ENCODE results near the gene DENND1A.
"Not testable (repeated sequence)": the region's sequence is repeated elsewhere in the genome, so short reads cannot be mapped to it uniquely, and the experiment has no call there.

DENND1A gene

DNA sequence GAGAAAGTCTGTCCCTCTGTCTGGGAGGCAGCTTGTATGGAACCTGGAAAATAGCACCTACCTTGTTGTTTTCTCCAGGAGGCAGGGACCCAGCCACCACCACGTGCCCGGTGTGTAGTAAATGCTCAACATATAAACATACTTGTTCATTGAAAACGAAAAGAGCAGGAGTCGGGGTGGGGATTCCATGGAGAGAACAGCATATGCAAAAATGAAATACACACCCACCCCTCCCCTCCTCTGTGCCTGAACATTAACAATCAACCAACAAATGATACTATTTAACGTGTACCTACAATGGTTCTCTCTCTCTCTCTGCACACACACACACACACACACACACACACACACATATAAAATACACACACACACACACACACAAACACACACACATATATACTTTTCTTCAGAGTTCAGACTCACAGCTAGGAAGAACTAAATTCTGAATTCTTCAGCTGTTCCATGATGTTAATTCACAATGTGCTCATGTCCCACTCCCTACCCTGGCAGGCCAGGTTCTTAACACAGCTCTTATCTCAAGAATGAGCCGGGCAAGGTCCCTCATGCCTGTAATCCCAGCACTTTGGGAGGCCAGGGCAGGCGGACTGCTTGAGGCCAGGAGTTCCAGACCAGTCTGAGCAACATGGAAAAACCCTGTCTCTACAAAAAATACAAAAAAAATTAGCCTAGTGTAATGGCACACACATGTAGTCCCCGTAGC lies 16.3 kb upstream of the DENND1A start:
- DNase-seq = no peak

DNA sequence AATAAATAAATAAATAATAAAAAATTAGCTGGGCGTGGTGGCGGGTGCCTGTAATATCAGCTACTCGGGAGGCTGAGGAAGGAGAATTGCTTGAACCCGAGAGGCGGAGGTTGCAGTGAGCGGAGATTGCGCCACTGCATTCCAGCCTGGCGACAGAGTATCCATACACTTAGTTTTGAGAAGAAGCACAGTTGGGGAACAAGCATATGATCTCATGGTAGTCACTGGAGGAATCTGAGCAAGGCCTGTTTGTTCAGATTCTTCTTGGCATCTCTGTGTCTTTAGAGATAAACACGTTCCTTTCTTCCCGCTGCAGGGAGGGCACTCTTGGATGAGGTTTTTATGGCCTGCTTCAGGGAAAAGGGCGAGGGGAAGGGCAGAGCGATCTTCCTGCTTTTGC lies 15.6 kb upstream of the DENND1A start:
- DNase-seq = no peak

DNA sequence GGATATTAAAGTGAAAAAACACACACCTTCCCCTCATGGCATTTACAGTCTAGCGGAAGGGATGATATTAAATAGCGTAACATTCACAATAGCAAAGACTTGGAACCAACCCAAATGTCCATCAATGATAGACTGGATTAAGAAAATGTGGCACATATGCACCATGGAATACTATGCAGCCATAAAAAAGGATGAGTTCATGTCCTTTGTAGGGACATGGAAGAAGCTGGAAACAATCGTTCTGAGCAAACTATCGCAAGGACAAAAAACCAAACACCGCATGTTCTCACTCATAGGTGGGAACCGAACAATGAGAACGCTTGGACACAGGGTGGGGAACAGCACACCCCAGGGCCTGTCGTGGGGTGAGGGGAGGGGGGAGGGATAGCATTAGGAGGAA lies 14.5 kb upstream of the DENND1A start:
- DNase-seq = not testable (repeated sequence)

DNA sequence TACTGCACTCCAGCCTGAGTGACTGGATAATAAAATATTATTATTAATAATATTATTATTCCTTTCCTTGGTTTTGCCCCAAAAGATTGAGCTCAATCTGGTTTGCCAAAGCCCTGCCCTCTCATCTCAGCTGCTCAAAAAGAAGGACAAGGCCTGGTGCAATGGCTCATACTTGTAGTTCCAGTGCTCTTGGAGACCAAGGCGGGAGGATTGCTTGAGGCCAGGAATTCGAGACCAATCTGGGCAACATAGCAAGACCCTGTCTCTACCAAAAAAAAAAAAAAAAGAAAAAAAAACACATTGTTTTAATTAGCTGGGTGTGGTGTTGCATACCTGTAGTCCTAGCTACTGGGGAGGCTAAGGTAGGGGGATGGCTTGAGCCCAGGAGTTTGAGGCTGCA lies 13.7 kb upstream of the DENND1A start:
- no peak for DNase-seq

DNA sequence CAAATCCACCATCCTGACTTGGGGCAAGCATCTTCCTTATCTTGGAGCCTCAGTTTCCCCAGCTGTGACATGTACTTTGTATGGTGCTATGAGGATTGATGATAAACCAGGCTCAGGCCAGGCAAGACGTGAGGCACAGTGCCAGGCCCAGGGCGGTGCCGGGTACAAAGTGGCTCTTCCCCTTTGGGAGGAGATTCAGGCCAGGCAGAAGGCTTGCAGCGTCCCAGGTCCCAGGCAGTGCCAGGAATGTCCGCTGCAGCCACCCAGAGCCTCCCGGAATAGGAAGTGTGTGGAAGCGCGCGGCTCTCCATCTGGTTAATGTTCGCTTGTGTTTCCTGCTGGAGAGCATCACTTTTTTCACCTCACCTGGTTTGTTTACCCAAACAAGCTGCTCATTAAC lies 12.6 kb upstream of the DENND1A start:
- no peak for DNase-seq

DNA sequence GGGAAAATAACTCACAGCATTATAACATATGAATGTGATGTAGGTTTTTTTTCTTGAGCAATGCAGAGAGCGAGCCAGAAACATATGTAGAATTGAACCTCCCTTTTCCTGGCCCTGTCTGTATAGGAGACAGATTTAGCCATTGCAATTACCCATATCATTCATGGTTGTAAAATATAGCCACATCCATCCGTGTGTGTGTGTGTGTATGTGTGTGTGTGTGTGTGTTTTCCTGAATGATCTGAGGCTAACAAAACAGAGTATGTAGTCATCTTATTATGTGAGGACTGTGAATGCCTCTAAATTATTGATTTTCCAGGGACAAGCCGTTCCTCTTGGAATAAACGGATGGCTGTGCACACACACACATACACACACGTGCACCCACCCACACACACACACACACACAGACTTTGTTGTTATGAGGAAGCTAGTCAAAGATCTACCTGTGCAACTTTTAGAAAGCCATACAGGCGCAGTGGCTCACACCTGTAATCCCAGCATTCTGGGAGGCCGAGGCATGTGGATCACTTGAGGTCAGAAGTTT lies 11.7 kb upstream of the DENND1A start:
- no peak for DNase-seq

DNA sequence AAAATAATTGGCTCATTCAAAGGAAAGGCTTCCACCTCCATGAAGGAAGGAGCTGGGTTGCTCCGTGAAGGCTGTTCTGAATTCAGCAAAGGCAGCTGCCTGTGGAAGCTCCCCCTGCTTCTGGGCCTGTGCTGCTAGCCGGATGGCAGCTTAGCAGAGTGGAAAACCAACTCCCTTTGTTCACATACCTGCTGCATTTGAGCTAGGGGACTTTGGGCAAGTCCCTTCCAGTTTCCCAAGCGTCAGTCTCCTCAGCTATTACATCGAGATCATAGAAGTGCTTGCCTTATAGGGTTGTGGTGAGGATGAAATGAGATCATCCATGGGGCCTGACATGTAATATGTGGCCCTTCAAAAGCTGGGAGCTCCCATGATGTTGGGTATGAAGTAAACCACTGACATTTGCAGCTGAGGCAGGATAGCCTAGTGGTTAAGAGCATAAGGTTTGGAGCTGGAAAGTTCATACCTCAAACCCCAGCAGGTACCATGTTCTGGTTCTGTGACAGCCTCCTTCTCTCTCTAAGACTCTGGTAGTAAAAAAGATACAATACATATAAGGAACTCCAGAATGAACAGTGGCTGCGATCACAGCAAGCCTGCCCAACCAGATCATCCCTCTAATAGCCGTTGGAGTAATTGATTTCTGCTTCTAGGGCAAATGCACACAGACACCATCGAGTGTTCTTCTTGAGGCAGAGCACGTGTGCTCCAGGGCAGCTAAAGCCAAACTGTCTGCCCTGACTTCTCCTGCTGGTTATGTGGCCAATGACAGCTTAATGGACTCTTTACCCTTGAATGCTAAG lies 11.0 kb upstream of the DENND1A start:
- DNase-seq = no peak

DNA sequence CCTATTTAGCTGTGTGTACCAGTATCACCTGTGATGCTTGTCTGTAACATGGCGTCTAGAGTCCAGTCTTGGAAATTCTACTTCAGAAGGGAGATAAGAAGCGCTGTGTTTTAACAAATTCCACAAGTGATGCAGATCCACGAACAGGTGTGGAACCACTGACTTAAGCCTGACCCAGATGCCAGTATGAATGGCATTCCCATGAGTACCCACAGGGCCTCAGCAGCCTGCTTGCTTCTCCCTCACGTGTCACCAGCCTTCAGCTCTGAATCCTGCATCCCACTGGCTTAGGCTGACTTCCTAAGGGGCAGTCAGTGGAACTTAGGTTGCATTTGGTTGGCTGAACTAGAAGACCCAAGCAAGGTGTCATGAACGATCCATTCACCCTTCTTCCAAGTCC lies 8.5 kb upstream of the DENND1A start:
- no peak for DNase-seq

DNA sequence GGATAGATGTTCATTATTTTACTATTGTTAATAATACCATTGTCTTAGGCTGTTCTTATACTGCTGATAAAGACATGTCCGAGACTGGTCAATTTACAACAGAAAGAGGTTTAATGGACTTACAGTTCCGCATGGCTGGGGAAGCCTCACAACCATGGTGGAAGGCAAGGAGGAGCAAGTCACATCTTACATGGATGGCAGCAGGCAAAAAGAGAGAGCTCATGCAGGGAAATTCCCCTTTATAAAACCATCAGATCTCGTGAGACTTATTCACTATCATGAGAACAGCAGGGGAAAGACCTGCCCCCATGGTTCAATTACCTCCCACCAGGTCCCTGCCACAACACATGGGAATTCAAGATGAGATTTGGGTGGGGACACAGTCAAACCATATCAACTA lies 6.6 kb upstream of the DENND1A start:
- not testable (repeated sequence) for DNase-seq

DNA sequence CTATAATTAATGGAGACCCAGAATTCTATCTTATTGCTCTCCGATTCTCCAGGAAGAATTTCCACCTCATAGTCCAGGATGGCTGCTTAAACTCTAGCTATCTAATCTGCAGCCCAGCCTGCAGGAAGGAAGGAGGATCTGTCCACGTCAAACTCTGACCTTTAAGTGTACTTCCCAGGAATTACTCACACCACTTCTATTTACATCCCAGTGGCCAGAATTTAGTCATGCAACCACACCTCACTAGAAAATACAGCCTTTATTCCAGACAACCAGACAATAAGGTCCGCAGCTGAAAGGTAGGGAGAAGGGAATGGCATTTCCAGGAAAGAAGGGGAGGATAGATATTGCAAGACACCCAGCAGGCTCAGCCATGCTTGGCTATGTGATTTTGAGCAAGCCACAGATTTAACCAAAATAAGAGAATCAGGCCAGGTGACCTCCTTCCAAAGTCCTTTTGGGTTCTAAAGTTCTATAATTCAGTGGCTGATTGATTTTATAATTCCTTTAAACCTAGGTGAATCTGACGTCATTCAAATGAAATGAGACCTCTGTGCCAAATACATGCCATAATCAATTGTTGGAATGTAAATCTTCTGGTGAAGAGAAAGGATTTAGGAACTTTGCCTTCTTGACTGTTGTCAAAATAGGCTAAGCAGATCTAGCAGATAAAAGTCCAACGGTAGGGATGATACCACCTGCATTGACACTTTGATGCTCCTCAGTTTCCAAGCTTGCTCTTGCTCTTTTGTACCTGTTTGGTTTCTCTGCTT lies 3.7 kb upstream of the DENND1A start:
- no peak for DNase-seq

DNA sequence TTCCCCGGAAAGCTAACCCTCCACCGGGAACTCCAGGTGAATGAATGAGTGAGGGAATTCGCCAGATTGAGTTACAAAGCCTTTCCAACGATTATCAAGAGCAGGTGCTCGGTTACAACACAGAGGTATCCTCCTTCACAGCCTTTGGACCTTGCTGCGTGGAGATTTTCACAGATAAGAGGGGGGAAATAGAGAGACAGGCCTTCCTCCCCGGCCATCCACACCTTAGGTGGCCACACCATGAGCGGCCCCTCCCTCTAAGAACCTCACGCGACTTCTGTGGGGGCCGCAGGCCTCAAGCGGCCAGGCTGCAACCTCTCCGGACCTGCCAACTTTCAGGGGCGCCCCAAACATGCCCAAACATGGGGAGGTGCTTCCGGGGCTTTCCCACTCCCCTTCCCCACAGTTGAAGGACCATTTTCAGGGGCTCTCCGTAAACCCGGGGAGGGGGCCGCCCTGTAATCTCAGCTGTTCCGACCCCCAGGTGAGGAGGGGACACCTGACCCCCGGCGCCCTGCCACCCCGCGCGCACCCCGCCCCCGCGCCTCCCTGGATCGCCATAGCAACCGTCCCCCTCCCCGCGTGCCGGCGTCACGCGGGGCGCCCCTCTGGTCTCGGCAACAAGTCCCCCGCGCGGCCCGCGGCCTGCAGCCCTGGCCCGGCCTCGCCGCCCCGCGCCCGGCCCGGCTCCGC lies 603 bp downstream of the DENND1A start:
- DNase-seq = no peak

DNA sequence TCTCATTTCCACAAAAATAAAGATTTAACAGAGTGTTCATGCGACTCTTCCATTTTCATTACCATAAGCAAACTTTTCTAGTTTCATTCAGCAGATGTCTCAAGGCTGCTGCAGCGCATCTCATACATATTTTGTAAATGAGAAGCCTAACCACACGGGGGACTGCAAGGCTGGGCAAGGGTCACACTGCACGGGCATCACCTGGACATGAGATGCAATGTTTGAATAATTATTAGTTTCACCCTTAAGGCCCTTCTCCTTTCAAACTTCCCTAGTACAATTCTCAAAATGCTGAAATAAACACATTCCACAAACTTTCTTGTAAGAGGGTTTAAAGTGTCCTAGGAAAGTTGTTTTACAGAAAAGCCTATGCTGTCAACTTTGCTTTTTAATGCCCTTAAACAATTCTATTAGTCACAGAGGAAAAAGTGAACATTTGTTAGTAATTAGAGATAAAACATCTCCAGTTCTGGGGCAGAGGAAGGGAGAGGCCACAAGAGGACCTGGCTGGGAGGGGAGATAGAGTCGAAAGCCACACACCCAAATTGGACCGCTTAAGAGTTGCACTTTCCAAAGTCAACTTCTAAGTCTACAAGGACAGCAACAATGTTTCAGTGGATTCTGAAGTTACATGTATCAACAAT lies 1.3 kb downstream of the DENND1A start:
- DNase-seq = no peak

DNA sequence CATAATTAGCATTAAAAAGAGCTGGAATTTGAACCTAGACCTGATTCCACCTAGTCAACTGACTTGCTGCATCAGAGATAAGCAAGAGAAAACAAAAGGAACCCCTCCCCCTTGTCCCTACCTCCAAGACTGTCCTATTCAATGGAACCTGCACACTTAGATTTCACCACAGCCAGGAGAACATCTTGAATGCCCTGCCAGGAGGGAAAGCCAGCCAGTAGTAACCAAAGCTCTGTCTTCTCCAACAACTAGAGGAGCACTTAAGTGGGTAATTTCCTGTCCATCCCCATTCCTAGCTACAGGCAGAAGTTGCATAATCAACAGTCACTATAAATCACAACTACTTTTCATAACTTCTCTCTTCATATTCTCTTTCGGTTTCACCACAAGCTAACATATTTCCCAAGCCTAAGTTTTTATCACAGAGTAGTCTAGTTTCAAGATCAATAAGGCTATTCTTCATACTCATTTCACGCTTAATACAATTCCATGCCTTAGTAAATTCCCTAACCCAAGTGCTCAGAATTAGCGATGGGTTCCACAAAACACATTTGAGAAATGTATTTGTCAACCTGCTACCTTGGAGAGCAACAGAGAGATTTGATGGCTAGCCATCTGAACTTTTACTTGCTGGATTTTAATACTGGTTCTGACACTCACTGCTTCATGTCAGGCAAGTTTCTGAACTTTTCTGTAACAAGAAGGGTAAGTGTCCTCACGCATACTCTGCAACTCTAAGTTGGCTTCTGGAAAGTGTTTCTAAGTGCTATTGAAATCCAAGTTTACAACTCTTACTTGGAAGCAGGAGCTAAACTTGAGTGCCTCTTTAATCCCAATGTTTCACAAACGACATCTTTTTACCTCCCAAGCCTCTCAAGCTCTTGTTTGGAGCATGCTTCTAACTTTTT lies 2.0 kb downstream of the DENND1A start:
- DNase-seq = no peak

DNA sequence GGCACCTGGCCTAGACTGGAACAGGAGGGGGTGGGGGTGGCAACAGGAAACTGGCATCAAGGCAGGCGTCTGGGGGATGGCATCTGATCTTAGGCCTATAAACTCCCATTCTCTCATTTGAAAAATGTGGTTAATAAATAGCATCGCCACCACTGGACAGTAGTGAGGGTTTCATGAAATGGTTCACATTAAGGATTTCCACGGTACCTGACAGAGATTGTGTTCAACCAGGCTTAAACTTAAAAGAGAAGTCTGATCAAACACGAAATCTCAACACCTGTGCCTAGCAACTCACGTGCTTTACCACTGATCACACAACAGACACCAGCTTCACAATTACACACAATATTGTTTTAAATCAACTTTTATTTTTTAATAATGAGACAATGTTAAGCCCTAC lies 3.0 kb downstream of the DENND1A start:
- no peak for DNase-seq

DNA sequence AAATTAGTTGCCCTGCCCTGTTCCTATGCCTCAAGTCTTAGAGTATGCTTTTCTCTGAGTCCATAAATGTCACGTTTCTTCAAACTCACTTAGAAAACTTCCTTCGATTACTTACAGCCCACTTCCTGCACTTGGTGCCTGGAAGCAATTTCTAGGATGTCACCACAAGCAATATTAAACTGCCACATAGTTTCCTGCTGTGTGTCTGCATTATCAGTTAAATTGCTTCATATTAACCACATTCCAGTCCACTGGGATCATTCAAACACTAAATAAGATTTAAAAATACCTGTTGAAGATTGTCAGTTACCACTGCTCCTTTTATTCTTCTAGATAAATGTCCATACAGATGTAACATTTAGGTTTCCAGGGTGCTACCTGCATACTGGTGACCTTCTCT lies 4.1 kb downstream of the DENND1A start:
- DNase-seq = no peak

DNA sequence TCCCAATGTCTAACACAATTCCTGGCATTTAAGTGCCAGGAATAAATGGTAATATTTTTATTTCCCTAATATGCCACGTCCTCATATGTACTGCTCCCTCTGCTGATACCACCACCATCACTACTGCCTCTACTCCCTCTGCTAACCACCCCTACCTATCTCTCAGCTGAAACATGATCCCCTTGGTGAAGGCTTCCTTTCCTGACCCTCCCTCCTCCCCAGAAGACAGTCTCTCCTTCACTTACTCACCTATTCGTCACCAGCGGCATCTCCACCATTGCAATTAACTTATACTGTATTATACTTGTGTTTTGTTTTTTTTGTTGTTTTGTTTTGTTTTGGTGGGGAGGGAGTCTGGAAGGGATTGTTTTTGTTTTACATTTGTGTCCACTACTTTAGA lies 4.8 kb downstream of the DENND1A start:
- no peak for DNase-seq

DNA sequence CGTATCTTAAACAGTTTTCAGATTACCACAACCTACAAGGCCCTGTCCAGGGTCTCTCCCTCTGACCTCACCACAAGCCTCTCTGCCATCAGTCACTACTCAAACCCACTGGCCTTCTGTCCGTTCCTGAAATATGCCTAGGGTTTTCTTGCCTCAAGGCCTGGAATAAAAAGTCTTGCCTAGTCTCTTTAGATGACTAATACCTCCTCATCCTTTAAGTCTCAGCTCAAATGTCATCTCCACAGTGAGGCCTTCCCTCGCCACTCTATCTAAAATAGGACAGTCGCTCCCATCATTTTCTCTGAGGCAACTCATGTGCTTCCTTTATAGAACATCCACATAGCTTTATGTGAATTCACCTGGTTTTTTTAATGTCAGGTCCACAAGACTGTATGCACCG lies 5.2 kb downstream of the DENND1A start:
- DNase-seq = no peak

DNA sequence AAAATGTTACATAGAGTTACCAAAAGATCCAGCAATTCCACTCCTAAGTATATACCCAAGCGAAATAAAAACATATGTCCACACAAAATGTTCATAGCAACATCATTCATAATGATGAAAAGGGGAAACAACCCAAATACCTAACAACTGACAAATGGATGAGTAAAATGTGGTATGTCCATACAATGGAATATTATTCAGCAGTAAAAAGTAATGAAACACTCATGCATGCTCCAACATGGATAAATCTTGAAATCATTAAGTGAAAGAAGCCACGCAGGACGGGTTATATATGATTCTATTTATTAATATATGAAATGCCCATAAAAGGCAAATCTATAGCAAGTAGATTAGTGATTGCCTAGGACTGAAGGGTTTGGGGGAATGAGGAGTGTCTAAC lies 6.0 kb downstream of the DENND1A start:
- no peak for DNase-seq

DNA sequence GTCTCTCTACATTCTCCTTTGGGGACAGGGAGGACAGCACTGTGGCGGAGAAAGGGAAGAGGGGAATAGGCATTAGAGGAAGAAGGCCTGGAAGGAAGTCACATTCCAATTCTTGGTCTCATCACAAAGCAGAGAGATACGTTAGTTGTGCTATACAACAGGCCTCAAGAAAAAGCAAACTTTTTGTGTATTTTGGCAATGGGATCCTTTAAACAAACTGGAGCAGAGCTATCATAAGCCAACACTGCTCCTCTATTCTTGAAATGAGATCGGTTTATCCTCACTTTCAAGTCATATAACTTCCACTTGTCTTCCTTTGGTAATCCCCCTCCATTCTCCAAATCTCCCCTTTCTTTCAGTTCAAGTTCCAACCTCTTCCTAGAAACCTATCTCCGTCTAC lies 6.5 kb downstream of the DENND1A start:
- no peak for DNase-seq

DNA sequence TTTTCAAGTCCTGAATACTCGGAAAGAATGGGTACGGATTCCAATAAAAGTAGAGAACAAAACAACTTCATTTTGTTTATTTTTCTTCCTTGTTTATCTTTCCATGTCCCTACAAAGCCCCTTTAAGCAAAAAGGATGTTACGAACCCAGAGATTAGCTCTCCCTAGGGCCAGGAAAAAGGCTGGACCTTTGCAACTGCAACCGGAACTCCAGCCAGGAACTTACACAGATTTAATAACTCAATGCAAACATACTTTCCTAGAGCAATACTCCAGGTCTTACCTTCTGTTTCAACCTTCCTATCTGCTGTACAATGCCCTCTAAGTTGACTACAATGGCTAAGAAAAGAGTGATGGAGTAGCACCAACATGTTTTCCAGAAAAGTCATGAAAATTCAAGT lies 7.0 kb downstream of the DENND1A start:
- no peak for DNase-seq

DNA sequence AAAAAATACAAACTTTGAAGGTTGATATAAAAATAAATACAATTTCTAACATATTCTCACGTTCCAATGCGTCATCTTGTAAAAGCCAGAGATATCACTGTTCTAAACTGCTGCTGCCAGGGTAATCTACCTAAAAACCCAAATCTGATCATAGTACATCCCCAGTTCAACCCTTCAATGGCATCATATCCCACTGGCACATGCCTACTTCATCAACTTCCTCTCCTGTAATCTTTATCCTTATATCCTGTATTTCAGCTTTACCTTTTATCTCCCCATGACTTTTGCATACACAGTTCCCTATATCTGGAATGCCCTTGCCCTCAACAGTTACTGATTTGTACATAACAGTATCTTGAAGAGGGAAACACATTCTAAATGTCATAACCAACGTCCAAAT lies 7.5 kb downstream of the DENND1A start:
- no peak for DNase-seq
